Cerebellar nuclear complex (tissue), 1 donor: Measurements from ENCODE around the gene RALGAPB.
"Not testable (repeated sequence)": the region's sequence is repeated elsewhere in the genome, so short reads cannot be mapped to it uniquely, and the experiment has no call there.

Source experiments
- DNase-seq, 2 experiments: peaks; one replicate each; lab custom pipeline; 2025; lab: John Stamatoyannopoulos, UW

Gene RALGAPB

GRCh38 chr20:38447251-38447661 is 25.4 kb upstream of the RALGAPB start:
- DNase-seq = no peak

- no peak for DNase-seq
Observed at GRCh38 chr20:38447931-38448675, 24.5 kb upstream of the RALGAPB start.

GRCh38 chr20:38449046-38449445 is 23.6 kb upstream of the RALGAPB start:
- no peak for DNase-seq

GRCh38 chr20:38450412-38450975 is 22.1 kb upstream of the RALGAPB start:
- DNase-seq = no peak

- no peak for DNase-seq
Observed at GRCh38 chr20:38452880-38453624, 19.6 kb upstream of the RALGAPB start.

- DNase-seq = no peak
Observed at GRCh38 chr20:38453941-38454340, 18.7 kb upstream of the RALGAPB start.

- DNase-seq = no peak
Observed at GRCh38 chr20:38454556-38455473, 17.8 kb upstream of the RALGAPB start.

- DNase-seq = no peak
Observed at GRCh38 chr20:38458314-38458713, 14.3 kb upstream of the RALGAPB start.

- DNase-seq = no peak
Observed at GRCh38 chr20:38460040-38460623, 12.5 kb upstream of the RALGAPB start.

- not testable (repeated sequence) for DNase-seq
Observed at GRCh38 chr20:38460631-38461030, 12.0 kb upstream of the RALGAPB start.

- not testable (repeated sequence) for DNase-seq
Observed at GRCh38 chr20:38461167-38461566, 11.5 kb upstream of the RALGAPB start.

GRCh38 chr20:38461569-38461968 is 11.1 kb upstream of the RALGAPB start:
- not testable (repeated sequence) for DNase-seq

GRCh38 chr20:38466171-38466570 is 6.5 kb upstream of the RALGAPB start:
- peak; percentile 57 to 90 for DNase-seq

GRCh38 chr20:38466983-38467382 is 5.7 kb upstream of the RALGAPB start:
- DNase-seq = no peak

- DNase-seq = no peak
Observed at GRCh38 chr20:38471245-38471644, 1.4 kb upstream of the RALGAPB start.

GRCh38 chr20:38471987-38472512 is 593 bp upstream of the RALGAPB start:
- DNase-seq = no peak

- no peak for DNase-seq
Observed at GRCh38 chr20:38473367-38473795, 738 bp downstream of the RALGAPB start.

- no peak for DNase-seq
Observed at GRCh38 chr20:38477747-38478146, 5.1 kb downstream of the RALGAPB start.

GRCh38 chr20:38479596-38479995 is 7.0 kb downstream of the RALGAPB start:
- no peak for DNase-seq

GRCh38 chr20:38485041-38485440 is 12.4 kb downstream of the RALGAPB start:
- no peak for DNase-seq

GRCh38 chr20:38489181-38489580 is 16.5 kb downstream of the RALGAPB start:
- no peak for DNase-seq
